ENCODE data around the gene IRF7. TPM values are rescaled to one million over a fixed set of nuclear protein-coding genes. Genes with fewer than 3 reads are reported as not detected.
"Not testable (repeated sequence)": the region's sequence is repeated elsewhere in the genome, so short reads cannot be mapped to it uniquely, and the experiment has no call there.

Gene IRF7
- total RNA-seq (2014; rRNA removed; shearing (Covaris generic); ENCODE audit: low replicate concordance): 9.1 and 10.1 TPM in 2 replicates

GRCh38 chr11:615504-616319, at the start of gene IRF7:
Gene IRF7, minus strand, starts transcription at chr11:615950. Its CDS starts 586 bp downstream, at chr11:615364.
- Histone ChIP-seq H3K9me3 (no peaks in the 10 kb centered on the region), H3K27me3 (no peaks in the 10 kb centered on the region), H3K4me3 (peak within 1 kb of the TSS; percentile 74), H3K36me3 (peaks cover 57% of the 10 kb centered on the region)
- DNase-seq: peak; percentile 85

GRCh38 chr11:665062-665703, 49.4 kb upstream of the IRF7 start:
- peak; percentile 62 for DNase-seq
- H3K36me3 ChIP-seq: peaks cover 55% of the 10 kb centered on the region
- no peaks in the 10 kb centered on the region for H3K9me3 ChIP-seq
- no peak overlapping the region for H3K4me3 ChIP-seq
- no peaks in the 10 kb centered on the region for H3K27me3 ChIP-seq

GRCh38 chr11:662689-663274, 47.0 kb upstream of the IRF7 start:
- Histone ChIP-seq H3K36me3 (peaks cover 67% of the 10 kb centered on the region), H3K4me3 (no peak overlapping the region), H3K9me3 (no peaks in the 10 kb centered on the region), H3K27me3 (no peaks in the 10 kb centered on the region)
- DNase-seq: peak; percentile 68

- no peak for DNase-seq
- no peak overlapping the region for H3K4me3 ChIP-seq
- H3K9me3 ChIP-seq: no peaks in the 10 kb centered on the region
- no peaks in the 10 kb centered on the region for H3K27me3 ChIP-seq
- H3K36me3 ChIP-seq: peaks cover 63% of the 10 kb centered on the region
Observed at GRCh38 chr11:660681-661444, 45.1 kb upstream of the IRF7 start.

- no peaks in the 10 kb centered on the region for H3K9me3 ChIP-seq
- H3K4me3 ChIP-seq: no peak overlapping the region
- no peak for DNase-seq
- peaks cover 63% of the 10 kb centered on the region for H3K36me3 ChIP-seq
- no peaks in the 10 kb centered on the region for H3K27me3 ChIP-seq
Observed at GRCh38 chr11:660281-660680, 44.5 kb upstream of the IRF7 start.

GRCh38 chr11:659532-660085, 43.9 kb upstream of the IRF7 start:
- Histone ChIP-seq H3K9me3 (no peaks in the 10 kb centered on the region), H3K36me3 (peaks cover 67% of the 10 kb centered on the region), H3K27me3 (no peaks in the 10 kb centered on the region), H3K4me3 (no peak overlapping the region)
- DNase-seq: no peak

GRCh38 chr11:657691-658126, 42.0 kb upstream of the IRF7 start:
- H3K4me3 ChIP-seq: no peak overlapping the region
- no peaks in the 10 kb centered on the region for H3K9me3 ChIP-seq
- no peak for DNase-seq
- H3K36me3 ChIP-seq: peaks cover 57% of the 10 kb centered on the region
- no peaks in the 10 kb centered on the region for H3K27me3 ChIP-seq

GRCh38 chr11:656866-657265, 41.1 kb upstream of the IRF7 start:
- no peak overlapping the region for H3K4me3 ChIP-seq
- no peak for DNase-seq
- peaks cover 48% of the 10 kb centered on the region for H3K36me3 ChIP-seq
- no peaks in the 10 kb centered on the region for H3K27me3 ChIP-seq
- no peaks in the 10 kb centered on the region for H3K9me3 ChIP-seq

GRCh38 chr11:656426-656825, 40.7 kb upstream of the IRF7 start:
- DNase-seq: no peak
- no peak overlapping the region for H3K4me3 ChIP-seq
- peaks cover 48% of the 10 kb centered on the region for H3K36me3 ChIP-seq
- no peaks in the 10 kb centered on the region for H3K9me3 ChIP-seq
- no peaks in the 10 kb centered on the region for H3K27me3 ChIP-seq

GRCh38 chr11:655036-655726, 39.4 kb upstream of the IRF7 start:
- no peaks in the 10 kb centered on the region for H3K27me3 ChIP-seq
- DNase-seq: no peak
- no peaks in the 10 kb centered on the region for H3K9me3 ChIP-seq
- peaks cover 51% of the 10 kb centered on the region for H3K36me3 ChIP-seq
- no peak overlapping the region for H3K4me3 ChIP-seq

- H3K27me3 ChIP-seq, H3K4me3 ChIP-seq, H3K9me3 ChIP-seq, DNase-seq: not testable (repeated sequence)
- peaks cover 49% of the 10 kb centered on the region for H3K36me3 ChIP-seq
Observed at GRCh38 chr11:654444-654843, 38.7 kb upstream of the IRF7 start.

GRCh38 chr11:653837-654236, 38.1 kb upstream of the IRF7 start:
- Histone ChIP-seq H3K27me3 (no peaks in the 10 kb centered on the region), H3K9me3 (no peaks in the 10 kb centered on the region), H3K4me3 (no peak overlapping the region), H3K36me3 (peaks cover 46% of the 10 kb centered on the region)
- DNase-seq: no peak

GRCh38 chr11:653136-653535, 37.4 kb upstream of the IRF7 start:
- peaks cover 46% of the 10 kb centered on the region for H3K36me3 ChIP-seq
- H3K9me3 ChIP-seq, H3K27me3 ChIP-seq, H3K4me3 ChIP-seq, DNase-seq: not testable (repeated sequence)

- peak; percentile 64 for DNase-seq
- peaks cover 48% of the 10 kb centered on the region for H3K36me3 ChIP-seq
- H3K27me3 ChIP-seq: no peaks in the 10 kb centered on the region
- no peaks in the 10 kb centered on the region for H3K9me3 ChIP-seq
- no peak overlapping the region for H3K4me3 ChIP-seq
Observed at GRCh38 chr11:650482-650881, 34.7 kb upstream of the IRF7 start.

GRCh38 chr11:647672-648158, 32.0 kb upstream of the IRF7 start:
- not testable (repeated sequence) for H3K9me3 ChIP-seq, H3K27me3 ChIP-seq, DNase-seq, H3K4me3 ChIP-seq
- H3K36me3 ChIP-seq: peaks cover 54% of the 10 kb centered on the region

GRCh38 chr11:646214-646613, 30.5 kb upstream of the IRF7 start:
- Histone ChIP-seq H3K27me3 (no peaks in the 10 kb centered on the region), H3K36me3 (peaks cover 60% of the 10 kb centered on the region), H3K9me3 (no peaks in the 10 kb centered on the region), H3K4me3 (no peak overlapping the region)
- no peak for DNase-seq
